Activated naive CD4-positive, alpha-beta T cell treated with anti-CD3 and anti-CD28 coated beads, Interleukin-2, amount 10 ng/mL, durations not matched to agents 7 days and 5 days (primary cell): Measurements from ENCODE around the gene XXYLT1.
"Not testable (repeated sequence)": the region's sequence is repeated elsewhere in the genome, so short reads cannot be mapped to it uniquely, and the experiment has no call there.

Experiments used
- CTCF ChIA-PET: fragments of 350-600 bp; sonication (Branson Sonifier 250); formaldehyde crosslinking; loops from one replicate; lab custom pipeline; 2021; ENCODE audit warnings: antibody characterized with exemption; lab: Charles Lee
- DNase-seq: peaks from one replicate; pipeline ENCODE4 v3.0.0-alpha.2; 2020
- H3K27ac Mint-ChIP-seq: one replicate; pipeline ENCODE4 v1.8.0; 2021; ENCODE audit warnings: mild to moderate bottlenecking, moderate library complexity, mixed read lengths
- H3K27me3 Mint-ChIP-seq: one replicate; pipeline ENCODE4 v1.8.0; 2021; ENCODE audit warnings: mild to moderate bottlenecking, mixed read lengths
- H3K36me3 Mint-ChIP-seq: one replicate; pipeline ENCODE4 v1.8.0; 2021; ENCODE audit warnings: mixed read lengths
- H3K4me1 Mint-ChIP-seq: one replicate; pipeline ENCODE4 v1.8.0; 2021; ENCODE audit warnings: mixed read lengths
- H3K4me3 Mint-ChIP-seq: one replicate; pipeline ENCODE4 v1.8.0; 2021; ENCODE audit warnings: mild to moderate bottlenecking, moderate library complexity, mixed read lengths
- H3K9me3 Mint-ChIP-seq: one replicate; pipeline ENCODE4 v1.8.0; 2021; ENCODE audit warnings: mixed read lengths

Gene XXYLT1

DNA sequence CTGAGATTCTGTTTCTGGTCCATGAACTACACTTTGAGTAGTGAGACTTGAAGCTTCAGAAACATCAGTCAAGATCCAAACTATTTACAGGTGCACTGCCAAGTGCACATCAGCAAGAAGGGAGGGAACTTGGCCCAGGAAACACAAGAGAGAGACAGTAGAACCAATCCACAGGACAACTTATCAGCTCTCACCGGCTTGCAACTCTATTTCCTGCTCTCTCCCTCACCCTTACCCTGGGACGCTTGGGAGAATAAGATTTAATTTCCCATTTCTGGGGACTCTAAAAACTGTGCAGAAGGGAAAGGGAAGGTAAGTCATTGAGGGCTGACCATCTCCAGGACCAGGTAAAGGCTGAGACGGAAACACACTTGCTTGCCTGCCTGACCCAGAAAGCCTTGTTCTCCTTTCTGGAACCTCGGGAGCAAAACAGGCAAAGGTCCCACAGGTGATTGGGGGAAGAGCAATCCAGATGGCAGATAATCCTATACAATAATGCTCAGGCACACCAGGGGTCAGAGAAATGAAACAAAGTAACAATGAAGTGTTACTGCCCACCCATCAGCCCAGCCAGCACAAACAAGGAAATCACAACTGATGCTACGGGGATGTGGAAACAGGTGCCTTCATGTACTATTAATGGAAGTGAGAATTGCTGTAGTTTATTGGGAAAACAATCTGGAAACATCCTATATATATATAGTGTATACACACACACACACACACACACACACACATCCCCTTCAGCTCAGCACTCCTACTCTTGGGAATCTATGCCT is 154.4 kb downstream of the XXYLT1 start:
- H3K27ac Mint-ChIP-seq, result no peak overlapping the region
- no peaks in the 10 kb centered on the region for H3K27me3 Mint-ChIP-seq
- CTCF ChIA-PET, result interaction anchor here (0.5 to 1.2 kb wide), 2 partner anchors 10 to 382 kb away, joined by 4 to 5 read pairs; no protein-coding TSS in a partner anchor
- DNase-seq, result no peak
- no peaks in the 10 kb centered on the region for H3K4me1 Mint-ChIP-seq
- no peaks in the 10 kb centered on the region for H3K9me3 Mint-ChIP-seq
- no peak overlapping the region for H3K4me3 Mint-ChIP-seq
- H3K36me3 Mint-ChIP-seq, result no peaks in the 10 kb centered on the region

DNA sequence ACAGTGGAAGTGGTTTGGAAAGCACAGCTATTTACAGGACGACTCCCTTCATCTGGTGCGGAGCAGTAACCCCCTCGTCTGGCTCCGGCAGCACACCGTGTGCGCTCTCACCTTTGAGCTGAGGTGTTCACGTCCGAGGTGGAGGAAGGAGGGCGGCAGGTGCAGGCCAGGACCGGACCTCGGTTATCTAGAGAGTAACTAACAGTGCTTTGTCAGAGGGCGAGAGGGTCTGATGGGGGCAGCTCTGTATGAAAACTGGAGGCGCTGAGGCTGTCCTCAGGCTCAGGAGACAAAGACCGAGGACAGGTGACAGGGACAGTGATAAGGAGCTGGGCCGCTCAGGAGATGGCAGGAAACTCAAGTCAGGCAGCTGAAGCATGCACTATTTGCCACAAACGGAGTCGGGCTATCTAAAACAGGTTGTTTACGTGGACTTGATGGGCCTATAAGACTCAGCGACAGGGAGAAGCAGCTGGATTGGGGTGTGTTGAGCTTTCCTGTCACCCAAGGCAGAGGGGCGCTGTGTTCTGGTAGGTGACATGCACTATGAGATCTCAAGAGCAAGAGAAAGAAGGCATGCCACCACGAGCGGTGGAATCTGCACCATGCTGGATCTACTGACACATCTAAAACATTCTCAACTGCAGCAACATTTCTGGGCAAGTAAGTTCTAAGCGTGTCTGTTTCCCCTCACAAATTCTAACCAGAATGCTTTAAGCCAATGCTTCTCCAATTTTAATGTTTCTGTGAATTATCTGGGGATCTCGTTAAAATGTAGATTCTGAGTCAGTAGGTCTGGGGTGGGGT is 155.2 kb downstream of the XXYLT1 start:
- Mint-ChIP-seq H3K4me1 (no peaks in the 10 kb centered on the region), H3K27me3 (no peaks in the 10 kb centered on the region), H3K9me3 (no peaks in the 10 kb centered on the region), H3K4me3 (no peak overlapping the region), H3K27ac (no peak overlapping the region), H3K36me3 (no peaks in the 10 kb centered on the region)
- CTCF ChIA-PET, result interaction anchor here (0.5 to 1.2 kb wide), 3 partner anchors 9 to 381 kb away, joined by 3 to 5 read pairs (median 4); no protein-coding TSS in a partner anchor
- DNase-seq, result no peak

DNA sequence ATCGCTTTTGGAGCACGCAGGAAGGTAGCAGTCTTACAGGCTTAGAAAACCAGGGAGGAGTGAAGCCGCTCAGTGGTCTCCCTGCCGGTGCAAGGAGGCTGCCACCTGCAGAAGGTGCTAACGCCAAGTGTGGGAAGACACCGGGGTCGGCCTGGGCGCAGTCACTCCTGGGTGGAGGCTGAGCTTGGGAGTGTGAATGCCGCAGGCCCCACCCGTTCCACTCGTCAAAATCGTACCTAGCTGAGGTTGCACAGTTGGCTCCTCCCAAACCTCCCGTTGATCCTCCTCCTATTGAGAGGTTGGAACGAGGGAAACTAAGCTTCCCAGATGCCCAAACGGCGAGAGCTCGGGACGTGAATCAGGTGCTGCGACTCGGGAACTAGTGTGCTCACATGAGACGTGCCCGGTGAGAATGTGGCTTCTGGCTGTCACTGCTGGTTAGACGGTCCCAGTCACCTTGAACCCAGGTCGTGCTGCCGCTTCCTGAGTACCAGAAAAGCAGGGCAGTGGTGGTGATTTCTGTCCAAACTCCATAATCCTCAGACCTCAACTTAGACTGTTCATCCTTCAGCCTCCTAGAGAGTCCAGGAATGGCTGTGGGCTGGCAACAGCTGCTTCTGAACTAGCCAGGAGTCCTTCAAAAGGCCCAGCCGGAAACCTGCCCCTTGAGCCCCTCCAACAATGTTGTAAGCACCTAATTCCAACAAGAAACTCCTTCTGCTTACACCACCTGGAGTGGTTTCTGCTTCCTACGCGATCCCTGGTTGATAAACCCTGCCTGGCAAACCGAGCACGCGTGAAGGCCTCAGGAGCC is 156.0 kb downstream of the XXYLT1 start:
- H3K27ac Mint-ChIP-seq, result no peak overlapping the region
- CTCF ChIA-PET, result interaction anchor here (1.0 to 1.3 kb wide), 2 partner anchors 8 to 13 kb away, joined by 3 read pairs; no protein-coding TSS in a partner anchor

DNA sequence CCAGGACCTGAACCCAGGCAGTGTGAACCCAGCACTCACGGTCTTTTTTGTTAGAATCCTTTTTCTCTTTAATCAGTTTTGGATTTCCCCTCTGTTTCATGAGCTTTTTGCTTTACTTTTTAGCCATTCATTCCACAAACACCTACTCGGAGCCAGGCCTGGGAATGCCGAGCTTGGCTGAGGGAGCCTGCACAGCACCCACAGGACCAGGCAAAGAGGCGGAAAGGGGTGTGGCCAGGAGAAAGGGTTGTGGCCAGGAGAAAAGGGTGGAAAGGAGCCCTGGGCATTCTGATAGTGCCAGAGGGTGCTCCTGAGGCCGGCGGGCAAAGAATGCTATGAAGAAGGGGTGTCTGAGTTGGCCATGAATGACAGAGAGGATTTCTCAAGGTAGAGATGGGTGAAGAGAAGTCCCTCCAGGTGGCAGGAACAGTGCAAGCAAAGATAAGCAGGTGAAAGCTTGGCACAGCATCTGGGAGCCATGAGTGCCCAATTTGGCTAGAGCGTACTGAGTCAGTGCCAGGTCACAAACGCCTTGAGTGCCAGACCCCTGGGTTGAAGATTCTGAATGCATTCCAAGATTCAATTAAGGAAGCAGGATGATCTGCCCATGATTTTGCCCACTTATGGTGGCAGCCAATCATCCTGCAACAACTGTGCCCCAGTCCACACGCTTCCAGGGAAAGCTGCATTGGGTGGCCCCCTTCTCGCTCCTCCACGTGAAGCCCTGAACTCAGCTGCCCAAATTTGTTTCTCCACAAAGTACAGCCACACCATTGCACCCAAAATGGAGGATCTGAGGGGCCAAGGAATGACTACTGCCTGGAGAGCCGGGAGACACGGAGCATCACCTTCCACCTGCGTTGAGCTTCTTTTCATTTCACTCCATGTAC is 157.2 kb downstream of the XXYLT1 start:
- no peaks in the 10 kb centered on the region for H3K4me1 Mint-ChIP-seq
- CTCF ChIA-PET, result interaction anchor here (1.3 kb wide), 1 partner anchor 14 kb away, joined by 3 read pairs; no protein-coding TSS in a partner anchor
- H3K9me3 Mint-ChIP-seq, result no peaks in the 10 kb centered on the region
- H3K27me3 Mint-ChIP-seq, result no peaks in the 10 kb centered on the region
- H3K27ac Mint-ChIP-seq, result no peak overlapping the region
- no peak for DNase-seq
- H3K36me3 Mint-ChIP-seq, result no peaks in the 10 kb centered on the region
- H3K4me3 Mint-ChIP-seq, result no peak overlapping the region

More for the DNA sequence above, 156.0 kb downstream of the XXYLT1 start:
- Mint-ChIP-seq H3K4me3 (no peak overlapping the region), H3K4me1 (no peaks in the 10 kb centered on the region), H3K9me3 (no peaks in the 10 kb centered on the region), H3K27me3 (no peaks in the 10 kb centered on the region), H3K36me3 (no peaks in the 10 kb centered on the region)
- no peak for DNase-seq

DNA sequence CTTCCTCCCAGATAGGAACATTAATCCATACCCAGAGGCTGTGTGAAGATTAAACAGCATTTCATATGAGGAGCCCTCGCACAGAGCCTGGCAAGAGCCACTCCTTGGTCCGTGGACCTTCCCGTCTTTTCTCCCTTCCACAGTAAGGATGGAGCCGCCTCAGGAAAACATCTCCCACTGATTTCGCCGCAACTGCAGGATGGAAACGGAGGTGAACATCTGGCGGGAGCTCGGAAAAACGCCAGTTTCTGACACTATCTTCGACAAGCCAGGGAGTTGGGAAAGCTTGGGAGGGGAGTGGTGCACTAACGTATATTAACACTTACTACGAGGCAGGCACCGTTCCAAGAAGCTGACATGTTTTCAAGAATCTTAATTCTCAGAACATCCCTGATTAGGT is 157.9 kb downstream of the XXYLT1 start:
- Mint-ChIP-seq H3K27ac (no peak overlapping the region), H3K36me3 (no peaks in the 10 kb centered on the region), H3K4me1 (no peaks in the 10 kb centered on the region), H3K4me3 (no peak overlapping the region), H3K9me3 (no peaks in the 10 kb centered on the region), H3K27me3 (no peaks in the 10 kb centered on the region)
- CTCF ChIA-PET, result no interaction called here
- no peak for DNase-seq

DNA sequence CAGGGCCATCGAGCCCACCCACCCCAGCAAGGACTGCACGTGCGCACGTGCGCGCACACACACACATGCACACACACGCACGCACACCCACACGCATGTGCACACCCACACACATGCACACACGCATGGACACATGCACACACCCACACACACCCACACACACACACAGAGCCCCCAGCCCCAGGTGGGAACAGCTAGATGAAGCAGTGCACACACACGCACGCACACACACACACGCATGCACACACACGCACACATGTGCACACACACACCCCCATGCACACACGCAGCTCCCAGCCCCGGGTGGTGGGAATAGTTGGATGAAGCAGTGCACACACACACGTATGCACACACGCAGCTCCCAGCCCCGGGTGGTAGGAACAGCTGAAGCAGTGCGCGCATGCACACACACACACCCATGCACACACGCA is 158.6 kb downstream of the XXYLT1 start:
- DNase-seq, result no peak
- CTCF ChIA-PET, result no interaction called here
- H3K27me3 Mint-ChIP-seq, result no peaks in the 10 kb centered on the region
- no peaks in the 10 kb centered on the region for H3K9me3 Mint-ChIP-seq
- H3K36me3 Mint-ChIP-seq, result no peaks in the 10 kb centered on the region
- H3K4me3 Mint-ChIP-seq, result no peak overlapping the region
- H3K27ac Mint-ChIP-seq, result no peak overlapping the region
- H3K4me1 Mint-ChIP-seq, result no peaks in the 10 kb centered on the region

DNA sequence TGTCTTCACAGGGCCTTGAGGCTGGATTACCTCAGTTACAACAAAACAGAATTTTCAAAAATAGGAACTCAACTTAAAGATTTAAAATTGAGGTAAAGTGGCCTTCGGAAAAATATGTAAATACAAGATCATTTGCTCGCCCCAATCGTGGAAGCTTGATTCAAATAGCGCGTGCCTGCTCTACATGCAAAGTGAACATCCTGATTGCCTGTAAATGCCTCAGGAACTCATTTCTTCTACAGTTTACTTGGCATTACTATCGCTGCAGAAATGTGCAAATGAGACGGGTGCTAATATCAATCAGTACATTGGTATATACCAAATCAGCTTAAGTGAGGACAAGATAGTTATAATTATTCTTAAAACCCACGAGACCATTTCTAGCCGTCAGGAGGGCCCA is 159.2 kb downstream of the XXYLT1 start:
- H3K27ac Mint-ChIP-seq, result no peak overlapping the region
- no peak overlapping the region for H3K4me3 Mint-ChIP-seq

DNA sequence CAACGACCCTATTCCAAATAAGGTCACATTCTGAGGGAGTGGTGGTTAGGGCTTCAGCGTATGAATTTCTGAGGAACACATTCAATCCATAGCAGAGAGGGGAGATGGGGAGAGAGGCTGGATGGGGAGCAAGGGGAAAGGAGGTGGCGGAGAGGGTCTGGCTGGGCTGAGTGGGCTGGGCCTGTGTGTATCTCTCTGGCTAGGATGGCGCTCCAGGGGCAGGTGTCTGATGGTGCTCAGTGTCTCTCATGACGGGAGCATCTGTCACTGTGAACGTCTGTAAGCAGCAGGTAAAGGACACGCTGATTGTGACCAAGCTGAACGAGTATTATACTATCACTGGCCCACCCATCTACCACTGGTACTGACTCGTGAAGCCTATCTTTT is 159.6 kb downstream of the XXYLT1 start:
- CTCF ChIA-PET, result no interaction called here
- H3K27ac Mint-ChIP-seq, result no peak overlapping the region
- no peaks in the 10 kb centered on the region for H3K36me3 Mint-ChIP-seq
- peaks cover 2% of the 10 kb centered on the region for H3K27me3 Mint-ChIP-seq
- H3K4me1 Mint-ChIP-seq, result peaks cover under 1% of the 10 kb centered on the region
- no peak overlapping the region for H3K4me3 Mint-ChIP-seq
- no peak for DNase-seq
- H3K9me3 Mint-ChIP-seq, result no peaks in the 10 kb centered on the region

More for the DNA sequence above, 159.2 kb downstream of the XXYLT1 start:
- CTCF ChIA-PET, result no interaction called here
- Mint-ChIP-seq H3K9me3 (no peaks in the 10 kb centered on the region), H3K27me3 (no peaks in the 10 kb centered on the region), H3K4me1 (no peaks in the 10 kb centered on the region), H3K36me3 (no peaks in the 10 kb centered on the region)
- no peak for DNase-seq

DNA sequence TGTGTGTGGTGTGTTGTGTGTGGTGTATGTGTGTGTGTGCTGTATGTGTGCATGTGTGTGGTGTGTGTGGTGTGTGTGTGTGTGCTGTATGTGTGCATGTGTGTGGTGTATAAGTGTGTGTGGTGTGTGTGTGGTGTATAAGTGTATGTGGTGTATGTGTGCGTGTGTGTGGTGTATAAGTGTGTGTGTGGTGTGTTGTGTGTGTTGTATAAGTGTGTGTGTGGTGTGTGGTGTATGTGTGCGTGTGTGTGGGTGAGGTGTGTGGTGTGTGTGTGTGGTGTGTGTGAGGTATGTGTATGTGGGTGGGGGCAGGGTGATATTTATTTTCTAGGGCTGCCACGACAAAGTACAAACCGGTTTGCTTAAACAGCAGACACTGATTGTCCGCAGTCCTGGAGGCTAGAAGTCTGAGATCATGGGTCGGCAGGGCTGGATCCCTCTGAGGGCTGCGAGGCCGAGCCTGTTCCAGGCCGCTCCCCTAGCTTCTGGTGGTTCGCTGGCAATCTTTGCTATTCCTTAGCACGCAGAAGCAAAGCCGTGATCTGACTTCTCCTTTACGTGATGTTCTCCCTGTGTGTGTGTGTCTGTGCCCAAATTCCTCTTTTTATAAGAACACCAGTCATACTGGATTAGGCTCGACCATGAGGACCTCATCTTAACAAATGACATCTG is 160.2 kb downstream of the XXYLT1 start:
- DNase-seq, result no peak
- no peaks in the 10 kb centered on the region for H3K36me3 Mint-ChIP-seq
- CTCF ChIA-PET, result no interaction called here
- H3K4me3 Mint-ChIP-seq, result no peak overlapping the region
- H3K27me3 Mint-ChIP-seq, result peaks cover 5% of the 10 kb centered on the region
- H3K9me3 Mint-ChIP-seq, result no peaks in the 10 kb centered on the region
- no peak overlapping the region for H3K27ac Mint-ChIP-seq
- peaks cover 4% of the 10 kb centered on the region for H3K4me1 Mint-ChIP-seq

DNA sequence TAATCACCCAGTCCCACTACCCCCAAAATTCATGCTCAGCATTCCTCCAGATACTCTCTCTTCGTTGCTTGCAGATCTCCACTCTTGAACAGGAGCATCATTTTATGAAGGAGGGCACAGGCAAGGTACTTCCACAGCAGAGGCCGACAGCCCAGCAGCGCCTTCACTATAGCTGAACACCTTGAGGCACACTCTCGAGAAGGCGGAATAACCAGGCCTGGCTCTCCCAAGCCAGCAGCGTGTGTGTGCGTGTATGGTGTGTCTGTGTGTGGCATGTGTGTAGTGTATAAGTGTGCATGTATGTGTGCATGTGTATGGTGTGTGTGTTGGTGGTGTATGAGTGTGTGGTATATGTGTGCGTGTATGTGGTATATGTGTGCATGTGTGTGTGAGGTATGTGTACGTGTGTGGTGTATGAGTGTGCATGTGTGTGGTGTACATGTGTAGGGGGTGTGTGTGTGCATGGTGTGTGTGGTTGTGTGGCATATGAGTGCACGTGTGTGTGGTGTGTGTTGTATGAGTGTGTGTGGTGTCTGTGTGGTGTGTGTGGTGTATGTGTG is 161.8 kb downstream of the XXYLT1 start:
- CTCF ChIA-PET, result interaction anchor here (1.4 to 6.3 kb wide), 4 partner anchors 13 to 439 kb away, joined by 3 to 57 read pairs (median 6); no protein-coding TSS in a partner anchor
- Mint-ChIP-seq H3K4me1 (peaks cover 4% of the 10 kb centered on the region), H3K4me3 (no peak overlapping the region), H3K9me3 (no peaks in the 10 kb centered on the region), H3K36me3 (no peaks in the 10 kb centered on the region), H3K27ac (no peak overlapping the region), H3K27me3 (peaks cover 5% of the 10 kb centered on the region)
- DNase-seq, result no peak

DNA sequence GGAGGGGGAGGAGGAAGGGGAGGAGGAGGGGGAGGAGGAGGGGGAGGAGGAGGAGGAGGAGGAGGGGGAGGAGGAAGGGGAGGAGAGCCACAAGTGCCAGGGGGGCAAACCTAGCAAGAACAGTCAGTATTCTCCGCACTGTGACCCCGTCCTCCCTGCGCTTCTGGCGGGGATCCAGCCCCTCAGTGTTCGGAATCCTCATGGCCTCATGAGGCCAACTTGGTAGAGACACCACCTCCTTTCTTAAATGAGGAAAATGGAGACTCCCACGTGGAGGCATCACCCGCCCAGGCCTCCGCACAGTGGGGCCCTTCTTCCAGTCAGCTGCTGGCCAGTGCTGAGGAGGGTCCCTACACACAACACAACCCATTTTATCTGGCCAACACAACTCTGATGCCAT is 163.4 kb downstream of the XXYLT1 start:
- H3K4me3 Mint-ChIP-seq, result no peak overlapping the region

DNA sequence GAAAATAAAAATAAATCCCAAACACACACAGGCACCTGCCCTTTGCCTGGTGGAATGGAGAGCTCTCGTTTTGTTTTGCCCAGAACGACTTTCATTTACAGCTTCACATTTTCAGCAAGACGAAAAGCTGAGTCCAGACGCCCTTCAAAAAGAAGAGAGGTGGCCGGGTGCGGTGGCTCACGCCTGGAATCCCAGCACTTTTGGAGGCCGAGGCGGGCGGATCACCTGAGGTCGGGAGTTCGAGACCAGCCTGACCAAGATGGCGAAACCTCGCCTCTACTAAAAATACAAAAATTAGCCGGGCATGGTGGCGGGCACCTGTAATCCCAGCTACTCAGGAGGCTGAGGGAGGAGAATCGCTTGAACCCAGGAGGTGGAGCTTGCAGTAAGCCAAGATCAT is 163.9 kb downstream of the XXYLT1 start:
- H3K9me3 Mint-ChIP-seq, H3K36me3 Mint-ChIP-seq, H3K27ac Mint-ChIP-seq, H3K4me3 Mint-ChIP-seq, DNase-seq, H3K4me1 Mint-ChIP-seq, H3K27me3 Mint-ChIP-seq: not testable (repeated sequence)
- CTCF ChIA-PET, result interaction anchor here (0.7 to 6.3 kb wide), 16 partner anchors 8 to 437 kb away, joined by 3 to 57 read pairs (median 4); no protein-coding TSS in a partner anchor

More for the DNA sequence above, 163.4 kb downstream of the XXYLT1 start:
- DNase-seq, result no peak
- no peaks in the 10 kb centered on the region for H3K36me3 Mint-ChIP-seq
- H3K27me3 Mint-ChIP-seq, result peaks cover 5% of the 10 kb centered on the region
- no peaks in the 10 kb centered on the region for H3K9me3 Mint-ChIP-seq
- CTCF ChIA-PET, result interaction anchor here (1.0 to 6.3 kb wide), 9 partner anchors 15 to 437 kb away, joined by 3 to 57 read pairs (median 4); no protein-coding TSS in a partner anchor
- H3K27ac Mint-ChIP-seq, result no peak overlapping the region
- peaks cover 4% of the 10 kb centered on the region for H3K4me1 Mint-ChIP-seq
